ENCODE data around the gene ARHGAP33. TPM values are rescaled to one million over a fixed set of nuclear protein-coding genes. Genes with fewer than 3 reads are reported as not detected.

Gene ARHGAP33
- polyA plus RNA-seq, 1 of the 3 experiments (the other 2 are of a cell fraction) = 7.8 TPM

DNA sequence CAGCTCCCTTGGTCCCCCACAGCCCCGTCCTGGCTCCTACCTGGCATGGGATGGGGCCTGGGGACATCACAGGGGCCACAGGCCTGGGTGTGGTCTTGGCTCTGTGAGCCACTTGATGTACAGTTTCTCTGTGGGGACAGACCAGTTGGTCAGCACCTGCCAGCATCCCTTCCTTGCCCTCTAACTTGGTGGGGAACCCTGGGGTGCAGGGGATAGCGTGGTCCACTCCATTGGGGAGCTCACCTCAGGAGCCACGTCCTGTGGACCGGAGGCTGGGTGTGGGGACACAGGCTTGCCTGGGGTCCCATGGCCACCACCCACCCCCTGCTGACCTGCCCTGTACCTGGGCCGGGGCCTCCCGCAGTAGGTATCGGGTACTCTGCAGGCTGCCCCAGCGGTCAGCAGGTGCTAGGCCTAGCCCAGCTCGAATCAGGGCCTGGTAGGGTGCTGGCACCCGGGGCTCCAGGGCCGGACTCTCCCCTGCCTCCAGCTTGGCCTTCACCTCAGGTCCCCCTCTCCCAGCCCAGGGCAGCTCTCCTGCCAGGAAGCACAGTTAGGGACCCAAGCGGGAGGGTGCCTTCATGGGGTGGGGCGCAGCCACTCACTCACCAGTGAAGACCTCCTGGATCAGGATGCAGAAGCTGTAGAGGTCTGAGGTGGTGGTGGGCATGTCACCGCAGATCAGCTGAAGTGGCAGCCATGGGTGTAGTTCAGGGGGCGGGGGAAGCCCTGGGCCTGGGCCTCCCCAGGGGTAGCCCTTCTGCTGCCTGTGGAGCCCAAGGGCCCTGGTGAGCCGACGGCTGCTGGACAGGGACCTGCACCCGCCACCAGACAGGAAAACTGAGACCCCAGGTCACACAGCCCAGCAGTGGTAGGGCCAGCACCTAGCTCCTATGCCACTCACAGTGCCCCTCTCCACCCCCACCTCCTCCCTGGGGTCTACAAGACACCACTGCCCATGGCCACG lies 14.9 kb downstream of the ARHGAP33 start:
- Histone ChIP-seq H4K20me1 (ENCODE audit: insufficient read depth) (no peaks in the 10 kb centered on the region), H3K4me3 (ENCODE audit: low read depth in 2 of 2, low read length in 1 of 2) (no peak overlapping the region), H3K4me1 (ENCODE audit: control insufficient read depth in 1 of 2, insufficient read depth in 2 of 2, low read depth in 1 of 2, low read length in 1 of 2) (no peaks in the 10 kb centered on the region), H3K9me2 (no peaks in the 10 kb centered on the region), H3K79me2 (ENCODE audit: insufficient read depth) (no peaks in the 10 kb centered on the region), H3F3A (replicated peaks; ENCODE audit: insufficient read depth) (no peaks in the 10 kb centered on the region), H3K36me3 (replicated peaks in 1 of 2; ENCODE audit: control insufficient read depth in 1 of 2, insufficient read depth in 2 of 2, low read length in 1 of 2) (peaks cover 0 to 3% of the 10 kb centered on the region in 2 experiments), H2AFZ (ENCODE audit: low read depth) (no peak overlapping the region), H3K9ac (no peak overlapping the region), H3K27ac (ENCODE audit: low read depth in 2 of 2, low read length in 1 of 2) (no peak overlapping the region), H3K27me3 (ENCODE audit: insufficient read depth) (no peaks in the 10 kb centered on the region), H3K4me2 (no peak overlapping the region), H3K9me3 (no peaks in the 10 kb centered on the region)
- DNase-seq = no peak
- ChIA-PET POLR2A (no interaction called here), CTCF (interaction anchor here (0.6 to 1.2 kb wide), 2 partner anchors 10 to 141 kb away, joined by 3 to 4 read pairs; no protein-coding TSS in a partner anchor)
- WGBS (ENCODE audit: low lambda C conversion rate) = 83% methylated on average over 5 of the region's 19 CpGs
- TF ChIP-seq RXRA (IDR thresholded peaks at IDR 0.05; ENCODE audit: borderline replicate concordance, low read depth) (no peak), RFX5 (IDR thresholded peaks at IDR 0.05; ENCODE audit: low read length) (no peak), NRF1 (IDR thresholded peaks at IDR 0.05; ENCODE audit: low read depth, low read length) (no peak), MEF2A (IDR thresholded peaks at IDR 0.05; ENCODE audit: borderline replicate concordance, low read depth) (no peak), NFIC (IDR thresholded peaks at IDR 0.05; ENCODE audit: borderline replicate concordance) (no peak), EP300 (IDR thresholded peaks at IDR 0.05; ENCODE audit: borderline replicate concordance in 1 of 2, low read depth in 1 of 2, low read length in 1 of 2) (no peak), CTCF (IDR thresholded peaks at IDR 0.05) (no peak), FOXM1 (IDR thresholded peaks at IDR 0.05; ENCODE audit: low read depth) (no peak), TCF12 (IDR thresholded peaks at IDR 0.05) (no peak), FOSL2 (IDR thresholded peaks at IDR 0.05; ENCODE audit: borderline replicate concordance, low read depth) (no peak), FOXJ3 (CRISPR knock-in tag; IDR thresholded peaks at IDR 0.05) (no peak), YY1 (IDR thresholded peaks at IDR 0.05; ENCODE audit: low read depth) (no peak)
- TF ChIP-seq, protein P1, sequence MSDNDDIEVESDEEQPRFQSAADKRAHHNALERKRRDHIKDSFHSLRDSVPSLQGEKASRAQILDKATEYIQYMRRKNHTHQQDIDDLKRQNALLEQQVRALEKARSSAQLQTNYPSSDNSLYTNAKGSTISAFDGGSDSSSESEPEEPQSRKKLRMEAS (IDR thresholded peaks at IDR 0.05; ENCODE audit: low read depth) = no peak
- TF ChIP-seq, protein P2, sequence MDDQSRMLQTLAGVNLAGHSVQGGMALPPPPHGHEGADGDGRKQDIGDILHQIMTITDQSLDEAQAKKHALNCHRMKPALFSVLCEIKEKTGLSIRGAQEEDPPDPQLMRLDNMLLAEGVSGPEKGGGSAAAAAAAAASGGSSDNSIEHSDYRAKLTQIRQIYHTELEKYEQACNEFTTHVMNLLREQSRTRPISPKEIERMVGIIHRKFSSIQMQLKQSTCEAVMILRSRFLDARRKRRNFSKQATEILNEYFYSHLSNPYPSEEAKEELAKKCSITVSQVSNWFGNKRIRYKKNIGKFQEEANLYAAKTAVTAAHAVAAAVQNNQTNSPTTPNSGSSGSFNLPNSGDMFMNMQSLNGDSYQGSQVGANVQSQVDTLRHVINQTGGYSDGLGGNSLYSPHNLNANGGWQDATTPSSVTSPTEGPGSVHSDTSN (IDR thresholded peaks at IDR 0.05) = no peak
